H1 (cell line): ENCODE data around the gene ROM1.

Experiments used
- ATF3 ChIP-seq: IDR thresholded peaks from 2 replicates; pipeline ENCODE4 v1.6.1; 2011; ENCODE audit warnings: low read depth, mild to moderate bottlenecking, low read length; ENCODE audit not compliant: insufficient read depth
- CEBPB ChIP-seq: IDR thresholded peaks from 2 replicates; pipeline ENCODE4 v1.6.1; 2012; ENCODE audit warnings: low read depth, low read length
- CTCF ChIP-seq, 3 experiments: IDR thresholded peaks; 1 replicate in 2 of 3; 2 replicates in 1 of 3; pipeline versions ENCODE4 v1.5.1 to v1.6.1; 2011; ENCODE audit warnings: low read length in 3 of 3, mild to moderate bottlenecking in 3 of 3, inconsistent platforms in 2 of 3, low read depth in 1 of 3, moderate library complexity in 1 of 3; ENCODE audit not compliant: insufficient read depth in 1 of 3; ENCODE audit errors: control extremely low read depth in 1 of 3
- EGR1 ChIP-seq: IDR thresholded peaks from 2 replicates; pipeline ENCODE4 v1.6.1; 2011; ENCODE audit warnings: low read depth, low read length, borderline replicate concordance
- GABPA ChIP-seq: IDR thresholded peaks from 2 replicates; pipeline ENCODE4 v1.6.1; 2011; ENCODE audit warnings: mild to moderate bottlenecking, low read length, moderate library complexity, borderline replicate concordance; ENCODE audit not compliant: insufficient read depth
- MAFK ChIP-seq: IDR thresholded peaks from 2 replicates; pipeline ENCODE4 v1.6.1; 2012; ENCODE audit warnings: low read depth, mild to moderate bottlenecking, improper control_type of control experiment, low read length
- POLR2A ChIP-seq, 2 experiments: IDR thresholded peaks; 1 replicate in 1 of 2; 2 replicates in 1 of 2; pipeline ENCODE4 v1.6.1; 2011; ENCODE audit warnings: low read depth in 2 of 2, low read length in 2 of 2, mild to moderate bottlenecking in 2 of 2; ENCODE audit errors: control extremely low read depth in 1 of 2
- POLR2AphosphoS5 ChIP-seq: IDR thresholded peaks from 2 replicates; pipeline ENCODE4 v1.6.1; 2011; ENCODE audit warnings: low read depth, low read length
- TAF7 ChIP-seq: optimal IDR thresholded peaks from 2 replicates; pipeline ENCODE3; 2011; ENCODE audit warnings: low read depth, mild to moderate bottlenecking, inconsistent platforms, low read length, moderate library complexity, borderline replicate concordance
- TCF12 ChIP-seq: IDR thresholded peaks from 2 replicates; pipeline ENCODE4 v1.6.1; 2011; ENCODE audit warnings: low read depth, mild to moderate bottlenecking, low read length

- TF ChIP-seq CTCF (IDR thresholded peaks at IDR 0.05; ENCODE audit: control extremely low read depth in 1 of 3, insufficient read depth in 1 of 3, low read depth in 1 of 3, low read length in 3 of 3) (no peak), TCF12 (no peak), MAFK (no peak), POLR2A (IDR thresholded peaks at IDR 0.05; ENCODE audit: control extremely low read depth in 1 of 2, low read depth in 2 of 2, low read length in 2 of 2) (no peak), EGR1 (no peak), POLR2AphosphoS5 (no peak), ATF3 (no peak), CEBPB (no peak), TAF7 (no peak), GABPA (no peak)
These were observed 14.7 kb downstream of the ROM1 start for GRCh38 chr11:62627713-62628112.
